GM12873 (cell line): ENCODE data around the gene EDEM3.

Experiments
- TF ChIP-seq, protein P1 (sequence below): IDR thresholded peaks from 2 replicates; pipeline ENCODE4 v1.5.1; 2012; ENCODE audit warnings: low read depth, mild to moderate bottlenecking, moderate library complexity, low read length, control low read depth; ENCODE audit not compliant: insufficient read depth; ENCODE audit errors: missing control alignments

EDEM3 gene

GRCh38 chr1:184793967-184794366 lies 39.3 kb upstream of the EDEM3 start:
- TF ChIP-seq, protein P1, sequence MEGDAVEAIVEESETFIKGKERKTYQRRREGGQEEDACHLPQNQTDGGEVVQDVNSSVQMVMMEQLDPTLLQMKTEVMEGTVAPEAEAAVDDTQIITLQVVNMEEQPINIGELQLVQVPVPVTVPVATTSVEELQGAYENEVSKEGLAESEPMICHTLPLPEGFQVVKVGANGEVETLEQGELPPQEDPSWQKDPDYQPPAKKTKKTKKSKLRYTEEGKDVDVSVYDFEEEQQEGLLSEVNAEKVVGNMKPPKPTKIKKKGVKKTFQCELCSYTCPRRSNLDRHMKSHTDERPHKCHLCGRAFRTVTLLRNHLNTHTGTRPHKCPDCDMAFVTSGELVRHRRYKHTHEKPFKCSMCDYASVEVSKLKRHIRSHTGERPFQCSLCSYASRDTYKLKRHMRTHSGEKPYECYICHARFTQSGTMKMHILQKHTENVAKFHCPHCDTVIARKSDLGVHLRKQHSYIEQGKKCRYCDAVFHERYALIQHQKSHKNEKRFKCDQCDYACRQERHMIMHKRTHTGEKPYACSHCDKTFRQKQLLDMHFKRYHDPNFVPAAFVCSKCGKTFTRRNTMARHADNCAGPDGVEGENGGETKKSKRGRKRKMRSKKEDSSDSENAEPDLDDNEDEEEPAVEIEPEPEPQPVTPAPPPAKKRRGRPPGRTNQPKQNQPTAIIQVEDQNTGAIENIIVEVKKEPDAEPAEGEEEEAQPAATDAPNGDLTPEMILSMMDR = no peak

GRCh38 chr1:184792450-184792969 lies 37.9 kb upstream of the EDEM3 start:
- TF ChIP-seq, protein P1 = no peak

DNA sequence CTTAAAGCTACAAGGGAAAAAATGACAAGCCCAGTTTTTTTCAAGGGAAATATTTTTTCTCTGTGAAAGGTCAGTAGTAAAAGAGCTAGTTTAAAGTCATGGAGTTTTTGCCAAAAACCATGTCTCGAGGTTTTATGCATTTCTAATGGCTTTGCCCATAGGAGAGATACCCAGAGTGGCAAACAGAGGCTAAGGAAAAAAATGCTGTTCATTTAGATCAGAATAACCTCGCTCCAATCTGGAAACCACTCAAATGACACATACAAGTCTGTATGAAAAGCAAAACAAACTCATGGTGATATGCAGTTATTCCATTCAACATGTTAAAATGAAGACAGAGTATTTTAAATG lies 36.9 kb upstream of the EDEM3 start:
- TF ChIP-seq, protein P1 = no peak

DNA sequence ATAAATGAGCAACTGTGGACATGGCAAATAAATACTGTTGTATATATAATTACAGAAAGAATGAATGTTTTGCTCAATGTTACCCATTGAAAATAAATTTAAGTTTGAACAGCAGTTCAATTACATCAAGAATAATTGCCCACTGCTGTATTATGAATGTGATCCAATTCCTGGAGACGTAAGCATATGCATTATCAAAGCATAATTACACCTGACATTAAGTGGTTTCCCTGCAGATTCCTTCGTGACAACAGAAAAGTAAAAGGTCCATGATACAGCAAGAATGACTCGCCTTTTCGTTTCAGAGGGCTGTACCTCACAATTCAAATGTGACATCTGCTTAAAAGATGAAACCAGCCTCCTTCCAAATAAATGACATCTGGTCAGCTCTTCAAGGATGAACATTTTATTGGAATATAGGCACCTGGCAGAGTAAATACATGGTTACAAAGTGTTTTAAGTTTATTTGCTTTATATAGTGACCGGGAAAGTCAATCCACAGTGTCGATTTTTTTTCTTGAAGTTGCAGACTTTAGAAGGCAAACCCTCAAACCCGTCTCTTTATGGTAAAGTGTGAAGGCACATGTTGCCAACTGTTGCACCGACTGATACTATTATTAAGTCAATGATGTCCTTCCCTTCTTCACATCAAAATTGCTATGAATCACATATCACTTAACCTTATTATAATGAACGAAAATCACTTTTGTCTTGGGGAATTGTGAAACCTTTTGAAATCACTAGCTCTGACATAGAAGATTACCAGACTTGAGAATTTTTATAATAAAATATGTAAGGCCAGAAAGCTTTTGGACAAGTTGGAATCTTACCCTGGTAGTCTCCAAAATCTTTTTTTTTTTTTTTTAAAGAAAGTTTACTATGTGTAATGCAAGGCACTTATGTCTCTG lies 36.2 kb upstream of the EDEM3 start:
- TF ChIP-seq, protein P1 = no peak

- TF ChIP-seq, protein P1 = no peak
Observed at GRCh38 chr1:184789884-184790283, 35.2 kb upstream of the EDEM3 start.

DNA sequence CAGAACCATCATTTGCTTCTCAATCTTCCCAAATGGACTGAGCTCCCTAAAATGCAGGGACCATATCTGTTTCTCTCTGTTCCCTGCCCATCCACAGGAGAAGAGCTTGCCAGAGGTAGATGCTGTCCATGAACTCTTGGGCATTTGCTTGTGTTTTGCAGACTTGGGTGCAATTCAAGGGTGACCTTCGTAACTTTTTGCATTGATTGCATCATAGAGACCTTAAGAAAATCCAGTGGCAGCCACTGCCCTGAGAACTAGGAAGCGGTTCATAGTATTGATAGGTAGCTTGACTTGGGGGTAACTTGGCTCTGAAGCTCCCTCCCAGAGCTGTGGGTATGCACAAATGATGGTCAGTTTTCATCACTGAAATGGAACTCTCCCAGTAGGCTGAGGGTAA lies 34.3 kb upstream of the EDEM3 start:
- TF ChIP-seq, protein P1 = no peak

- TF ChIP-seq, protein P1 = no peak
Observed at GRCh38 chr1:184785529-184785928, 30.9 kb upstream of the EDEM3 start.
